ENCODE results near the gene PTAFR.

The PTAFR gene

DNA sequence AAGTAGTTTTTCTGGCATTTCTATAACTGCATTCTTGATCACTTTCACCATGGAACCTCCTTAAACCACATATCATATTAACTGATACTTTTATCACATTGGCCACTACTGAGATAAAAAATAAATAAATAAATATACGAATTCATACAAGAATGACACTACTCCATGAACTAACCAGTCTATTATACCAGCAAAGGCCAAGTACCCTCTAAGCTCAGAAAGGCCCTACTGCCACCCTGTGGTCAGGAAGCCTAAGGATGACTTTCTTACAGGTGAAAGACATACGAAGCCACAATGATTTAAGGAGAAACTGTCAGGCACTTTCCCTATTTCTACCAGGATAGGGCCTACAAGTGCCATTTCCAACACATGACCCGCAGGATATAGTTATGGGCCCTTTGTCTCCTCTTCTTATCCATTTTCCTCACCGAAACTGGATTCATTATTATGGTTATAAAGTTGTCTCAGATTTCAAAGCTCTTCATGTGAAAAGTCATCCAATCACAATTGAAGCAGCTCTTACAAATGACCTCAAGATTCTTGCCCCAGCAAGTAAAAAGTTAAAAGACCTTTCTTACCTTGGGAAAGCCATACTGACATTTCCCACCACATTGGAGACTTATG, 32.4 kb upstream of the PTAFR start:
- peaks cover 41% of the 10 kb centered on the region for H3F3A ChIP-seq (ENCODE audit: insufficient read depth)
- no peak overlapping the region for H3K4me2 ChIP-seq (ENCODE audit: low read depth, low read length, poor library complexity, severe bottlenecking)
- H2AFZ ChIP-seq (ENCODE audit: low read depth, low read length, severe bottlenecking) = no peak overlapping the region
- TF ChIP-seq, protein P1, sequence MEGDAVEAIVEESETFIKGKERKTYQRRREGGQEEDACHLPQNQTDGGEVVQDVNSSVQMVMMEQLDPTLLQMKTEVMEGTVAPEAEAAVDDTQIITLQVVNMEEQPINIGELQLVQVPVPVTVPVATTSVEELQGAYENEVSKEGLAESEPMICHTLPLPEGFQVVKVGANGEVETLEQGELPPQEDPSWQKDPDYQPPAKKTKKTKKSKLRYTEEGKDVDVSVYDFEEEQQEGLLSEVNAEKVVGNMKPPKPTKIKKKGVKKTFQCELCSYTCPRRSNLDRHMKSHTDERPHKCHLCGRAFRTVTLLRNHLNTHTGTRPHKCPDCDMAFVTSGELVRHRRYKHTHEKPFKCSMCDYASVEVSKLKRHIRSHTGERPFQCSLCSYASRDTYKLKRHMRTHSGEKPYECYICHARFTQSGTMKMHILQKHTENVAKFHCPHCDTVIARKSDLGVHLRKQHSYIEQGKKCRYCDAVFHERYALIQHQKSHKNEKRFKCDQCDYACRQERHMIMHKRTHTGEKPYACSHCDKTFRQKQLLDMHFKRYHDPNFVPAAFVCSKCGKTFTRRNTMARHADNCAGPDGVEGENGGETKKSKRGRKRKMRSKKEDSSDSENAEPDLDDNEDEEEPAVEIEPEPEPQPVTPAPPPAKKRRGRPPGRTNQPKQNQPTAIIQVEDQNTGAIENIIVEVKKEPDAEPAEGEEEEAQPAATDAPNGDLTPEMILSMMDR (IDR thresholded peaks at IDR 0.05; ENCODE audit: insufficient read depth, low read length, poor library complexity, severe bottlenecking) = peak; percentile 82
- TF ChIP-seq EZH2phosphoT487 (conservative IDR thresholded peaks at IDR 0.05; ENCODE audit: low read length) = no peak
- H3K27ac ChIP-seq (ENCODE audit: low read depth, low read length) = peak overlapping the region; percentile 22
- peaks cover 34% of the 10 kb centered on the region for H3K79me2 ChIP-seq (ENCODE audit: insufficient read depth, low read length)
- H3K27me3 ChIP-seq (ENCODE audit: low read length) = no peaks in the 10 kb centered on the region
- 0 out of 2 replicates have a peak, but pooled peaks cover 5% of the 10 kb centered on the region for H4K20me1 ChIP-seq (ENCODE audit: low read depth, low read length)
- H3K9me3 ChIP-seq (ENCODE audit: insufficient read depth, low read length) = no peaks in the 10 kb centered on the region
- H3K4me3 ChIP-seq (ENCODE audit: insufficient read depth, low read length, poor library complexity, severe bottlenecking) = no peak overlapping the region
- no peak overlapping the region for H3K9ac ChIP-seq (ENCODE audit: low read length)
- H3K9me2 ChIP-seq (replicated peaks; ENCODE audit: insufficient read depth, low read length) = no peaks in the 10 kb centered on the region
- peaks cover 37% of the 10 kb centered on the region for H3K36me3 ChIP-seq (ENCODE audit: low read length)

DNA sequence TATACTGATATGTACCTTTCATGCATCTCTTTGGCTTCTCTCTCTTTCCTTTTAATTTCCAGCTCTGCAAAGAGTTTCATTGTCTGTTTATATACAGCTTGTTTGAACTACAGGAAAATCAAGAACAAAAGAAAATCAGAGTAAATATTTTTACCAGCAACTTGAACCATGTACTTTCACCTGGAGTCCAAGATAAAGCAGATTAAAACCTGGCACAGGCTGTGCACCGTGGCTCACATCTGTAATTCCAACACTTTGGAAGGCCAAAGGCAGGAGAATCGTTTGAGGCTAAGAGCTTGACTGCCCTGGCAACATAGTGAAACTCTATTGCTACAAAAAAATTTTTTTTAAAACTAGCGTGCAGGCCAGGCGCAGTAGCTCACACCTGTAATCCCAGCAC, 28.8 kb upstream of the PTAFR start:
- Histone ChIP-seq H4K20me1 (ENCODE audit: low read depth, low read length) (no peaks in the 10 kb centered on the region), H3K4me3 (ENCODE audit: insufficient read depth, low read length, poor library complexity, severe bottlenecking) (no peak overlapping the region), H2AFZ (ENCODE audit: low read depth, low read length, severe bottlenecking) (no peak overlapping the region), H3K27ac (ENCODE audit: low read depth, low read length) (no peak overlapping the region), H3K4me2 (ENCODE audit: low read depth, low read length, poor library complexity, severe bottlenecking) (no peak overlapping the region), H3K79me2 (ENCODE audit: insufficient read depth, low read length) (peaks cover 14% of the 10 kb centered on the region; the same call in 1 of the 2 replicates), H3K36me3 (ENCODE audit: low read length) (peaks cover 25% of the 10 kb centered on the region), H3K9ac (ENCODE audit: low read length) (no peak overlapping the region), H3K27me3 (ENCODE audit: low read length) (no peaks in the 10 kb centered on the region), H3K9me3 (ENCODE audit: insufficient read depth, low read length) (no peaks in the 10 kb centered on the region), H3F3A (ENCODE audit: insufficient read depth) (peaks cover 19% of the 10 kb centered on the region; the same call in 1 of the 2 replicates), H3K9me2 (replicated peaks; ENCODE audit: insufficient read depth, low read length) (no peaks in the 10 kb centered on the region)
- no peak for TF ChIP-seq EZH2phosphoT487 (conservative IDR thresholded peaks at IDR 0.05; ENCODE audit: low read length)
- TF ChIP-seq, protein P1 (IDR thresholded peaks at IDR 0.05; ENCODE audit: insufficient read depth, low read length, poor library complexity, severe bottlenecking) = no peak

DNA sequence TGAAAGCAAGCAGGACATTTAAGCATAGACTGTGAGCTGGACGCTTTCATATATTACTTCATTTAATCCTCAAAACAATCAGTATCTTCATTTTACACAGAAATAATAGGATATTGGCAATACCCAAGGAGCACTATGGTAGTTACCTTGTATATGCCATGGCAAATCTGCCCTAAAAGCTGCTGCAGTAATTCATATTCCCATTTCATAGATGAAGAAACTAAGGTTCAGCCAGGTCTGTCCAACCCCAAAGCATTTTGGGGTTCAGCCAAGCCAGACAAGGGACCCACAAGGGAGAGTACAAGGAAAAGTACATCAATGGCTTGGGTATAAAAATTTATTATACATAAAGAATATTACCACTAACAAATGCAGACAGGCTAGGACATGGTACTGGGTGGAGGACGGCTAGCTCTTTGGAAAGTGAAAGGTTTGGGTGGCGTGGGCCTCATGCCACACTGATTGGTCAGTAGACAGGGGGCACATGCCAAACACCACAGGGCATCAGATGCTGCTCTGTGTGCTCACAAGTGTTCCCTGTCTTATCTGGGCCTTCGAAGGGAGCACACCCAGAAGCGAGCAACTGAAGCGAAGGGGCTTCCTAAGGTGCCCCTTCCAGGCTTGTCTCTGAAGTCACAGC, 23.9 kb upstream of the PTAFR start:
- Histone ChIP-seq H3K9me2 (replicated peaks; ENCODE audit: insufficient read depth, low read length) (no peaks in the 10 kb centered on the region), H3K9me3 (ENCODE audit: insufficient read depth, low read length) (no peaks in the 10 kb centered on the region), H3K79me2 (ENCODE audit: insufficient read depth, low read length) (no peaks in the 10 kb centered on the region), H3K27me3 (ENCODE audit: low read length) (no peaks in the 10 kb centered on the region), H3K27ac (ENCODE audit: low read depth, low read length) (no peak overlapping the region), H3F3A (ENCODE audit: insufficient read depth) (0 out of 2 replicates have a peak, but pooled peaks cover 2% of the 10 kb centered on the region), H3K9ac (ENCODE audit: low read length) (no peak overlapping the region), H3K4me3 (ENCODE audit: insufficient read depth, low read length, poor library complexity, severe bottlenecking) (no peak overlapping the region), H3K4me2 (ENCODE audit: low read depth, low read length, poor library complexity, severe bottlenecking) (no peak overlapping the region), H4K20me1 (ENCODE audit: low read depth, low read length) (no peaks in the 10 kb centered on the region), H2AFZ (ENCODE audit: low read depth, low read length, severe bottlenecking) (no peak overlapping the region), H3K36me3 (ENCODE audit: low read length) (peaks cover 17% of the 10 kb centered on the region)
- TF ChIP-seq, protein P1 (IDR thresholded peaks at IDR 0.05; ENCODE audit: insufficient read depth, low read length, poor library complexity, severe bottlenecking) = no peak
- no peak for TF ChIP-seq EZH2phosphoT487 (conservative IDR thresholded peaks at IDR 0.05; ENCODE audit: low read length)
